ENCODE results near the gene FAM9A. TPM values are rescaled to one million over a fixed set of nuclear protein-coding genes. Genes with fewer than 3 reads are reported as not detected.
A peak's percentile ranks its signal among the peaks of the same experiment; 100 is the strongest.

FAM9A gene
- total and polyA plus RNA-seq, 7 experiments from 2014 or later = not detected

DNA sequence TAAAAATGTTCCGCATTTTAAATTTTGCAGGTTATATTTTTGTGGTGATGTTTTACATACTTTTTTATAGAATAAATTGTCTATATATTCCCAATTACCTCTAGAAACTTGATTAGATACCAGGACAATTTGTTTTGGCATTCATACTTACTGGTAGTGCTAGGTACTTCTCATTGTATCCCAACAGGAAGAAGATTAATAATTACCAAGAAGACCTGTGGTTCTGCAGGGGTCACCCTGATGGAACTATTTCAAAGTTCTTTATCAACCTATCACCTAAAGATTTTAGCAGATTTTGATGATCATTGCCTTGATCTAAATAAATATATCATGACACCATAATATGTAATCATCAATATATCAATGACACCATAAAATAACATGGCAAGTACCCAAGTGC is 22.5 kb upstream of the FAM9A start:
- intact Hi-C loops (cut with micrococcal nuclease) = loop anchor here in 1 of 2 donors (5.0 kb wide), 1 partner anchor 644 kb away; the partner anchor contains the start of gene TBL1X
- Histone ChIP-seq H3K36me3 (ENCODE audit: control insufficient read depth in 2 of 3, insufficient read depth in 3 of 3, low read length in 3 of 3) (no peaks in the 10 kb centered on the region), H3K27me3 (ENCODE audit: control insufficient read depth in 2 of 2, insufficient read depth in 2 of 2, low read length in 2 of 2) (no peaks in the 10 kb centered on the region), H3K4me1 (ENCODE audit: control insufficient read depth in 2 of 2, insufficient read depth in 2 of 2, low read length in 2 of 2) (no peaks in the 10 kb centered on the region), H3K27ac (ENCODE audit: low read depth, low read length) (no peak overlapping the region), H3K9me3 (ENCODE audit: control insufficient read depth in 2 of 3, low read length in 3 of 3) (no peaks in the 10 kb centered on the region), H3K4me3 (ENCODE audit: low read length) (no peak overlapping the region)
- Mint-ChIP-seq H3K9me3 (no peaks in the 10 kb centered on the region), H3K27me3 (peaks cover 0 to 13% (median 10%) of the 10 kb centered on the region in 5 donors), H3K36me3 (no peaks in the 10 kb centered on the region), H3K27ac (no peak overlapping the region), H3K4me3 (no peak overlapping the region), H3K4me1 (no peaks in the 10 kb centered on the region)
- DNase-seq = no peak
- no peak for ATAC-seq
- POLR2A ChIA-PET = no interaction called here
- CTCF ChIA-PET = no interaction called here

DNA sequence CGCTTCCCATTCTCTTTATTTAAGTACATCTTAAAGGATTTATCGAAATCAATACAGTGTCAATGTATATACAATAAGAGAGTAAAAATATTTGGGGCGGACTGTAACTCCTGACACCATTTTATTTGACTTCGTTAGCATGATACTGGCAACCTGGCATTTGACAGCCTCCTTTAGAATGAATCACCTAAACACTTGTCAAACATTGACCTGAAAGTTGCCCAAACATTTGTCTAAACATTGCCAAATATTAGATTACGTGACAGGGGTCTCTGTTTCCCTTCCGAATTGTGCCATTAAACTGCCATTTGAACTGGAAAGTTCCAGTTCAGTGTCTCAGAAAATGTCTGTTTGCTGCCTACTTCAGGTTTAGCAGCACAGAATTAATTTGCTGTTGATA is 20.8 kb upstream of the FAM9A start:
- Mint-ChIP-seq H3K27me3 (peaks cover 0 to 13% (median 8%) of the 10 kb centered on the region in 5 donors), H3K9me3 (no peaks in the 10 kb centered on the region), H3K4me3 (no peak overlapping the region), H3K36me3 (no peaks in the 10 kb centered on the region), H3K27ac (no peak overlapping the region), H3K4me1 (no peaks in the 10 kb centered on the region)
- Histone ChIP-seq H3K4me1 (ENCODE audit: control insufficient read depth in 2 of 2, insufficient read depth in 2 of 2, low read length in 2 of 2) (no peaks in the 10 kb centered on the region), H3K9me3 (ENCODE audit: control insufficient read depth in 2 of 3, low read length in 3 of 3) (no peaks in the 10 kb centered on the region), H3K27ac (ENCODE audit: low read depth, low read length) (no peak overlapping the region), H3K36me3 (ENCODE audit: control insufficient read depth in 2 of 3, insufficient read depth in 3 of 3, low read length in 3 of 3) (no peaks in the 10 kb centered on the region), H3K4me3 (ENCODE audit: low read length) (no peak overlapping the region), H3K27me3 (ENCODE audit: control insufficient read depth in 2 of 2, insufficient read depth in 2 of 2, low read length in 2 of 2) (no peaks in the 10 kb centered on the region)
- ChIA-PET POLR2A (no interaction called here), CTCF (no interaction called here)
- intact Hi-C loops (cut with micrococcal nuclease) = loop anchor here in 1 of 2 donors (5.0 kb wide), 1 partner anchor 645 kb away; the partner anchor contains the start of gene TBL1X
- DNase-seq (no peak), ATAC-seq (no peak)

DNA sequence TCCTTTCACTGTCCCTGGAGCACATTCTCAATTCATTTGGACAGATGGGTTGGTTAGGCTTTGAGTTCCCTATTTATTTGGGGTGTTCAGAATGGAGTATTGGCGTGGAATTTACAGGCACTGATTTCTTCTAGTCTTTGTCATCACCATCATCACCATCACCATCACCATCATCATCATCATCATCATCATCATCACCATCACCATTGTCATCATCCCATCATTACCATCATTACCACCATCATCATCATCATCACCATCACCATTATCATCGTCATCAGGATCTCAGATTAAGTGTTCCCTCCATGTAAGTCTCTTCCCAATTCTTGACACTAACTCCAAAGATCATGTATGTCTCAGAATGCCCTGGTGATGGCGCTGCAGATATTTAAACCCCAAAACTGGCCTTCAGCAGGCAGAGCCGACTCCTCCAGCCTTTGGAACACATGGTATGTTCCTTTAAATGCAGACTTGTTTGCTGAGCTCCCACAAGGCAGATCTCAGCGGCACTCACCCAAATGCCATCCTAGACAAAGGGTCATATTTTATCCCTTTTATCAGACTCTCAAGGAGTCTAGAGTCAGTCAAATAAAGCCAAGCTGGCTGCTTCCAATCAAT is 19.8 kb upstream of the FAM9A start:
- Histone ChIP-seq H3K9me3 (ENCODE audit: control insufficient read depth in 2 of 3, low read length in 3 of 3) (no peaks in the 10 kb centered on the region), H3K4me3 (ENCODE audit: low read length) (no peak overlapping the region), H3K27ac (ENCODE audit: low read depth, low read length) (no peak overlapping the region), H3K27me3 (ENCODE audit: control insufficient read depth in 2 of 2, insufficient read depth in 2 of 2, low read length in 2 of 2) (no peaks in the 10 kb centered on the region), H3K4me1 (ENCODE audit: control insufficient read depth in 2 of 2, insufficient read depth in 2 of 2, low read length in 2 of 2) (no peaks in the 10 kb centered on the region), H3K36me3 (ENCODE audit: control insufficient read depth in 2 of 3, insufficient read depth in 3 of 3, low read length in 3 of 3) (no peaks in the 10 kb centered on the region)
- Mint-ChIP-seq H3K36me3 (no peaks in the 10 kb centered on the region), H3K9me3 (no peaks in the 10 kb centered on the region), H3K4me3 (no peak overlapping the region), H3K4me1 (no peaks in the 10 kb centered on the region), H3K27me3 (peaks cover 0 to 13% (median 8%) of the 10 kb centered on the region in 5 donors), H3K27ac (peak overlapping the region in 1 of 9 donors; percentile 12)
- intact Hi-C loops (cut with micrococcal nuclease) = loop anchor here in 1 of 2 donors (5.0 kb wide), 1 partner anchor 646 kb away; the partner anchor contains the start of gene TBL1X
- ChIA-PET POLR2A (no interaction called here), CTCF (no interaction called here)
- ATAC-seq = no peak
- no peak for DNase-seq

DNA sequence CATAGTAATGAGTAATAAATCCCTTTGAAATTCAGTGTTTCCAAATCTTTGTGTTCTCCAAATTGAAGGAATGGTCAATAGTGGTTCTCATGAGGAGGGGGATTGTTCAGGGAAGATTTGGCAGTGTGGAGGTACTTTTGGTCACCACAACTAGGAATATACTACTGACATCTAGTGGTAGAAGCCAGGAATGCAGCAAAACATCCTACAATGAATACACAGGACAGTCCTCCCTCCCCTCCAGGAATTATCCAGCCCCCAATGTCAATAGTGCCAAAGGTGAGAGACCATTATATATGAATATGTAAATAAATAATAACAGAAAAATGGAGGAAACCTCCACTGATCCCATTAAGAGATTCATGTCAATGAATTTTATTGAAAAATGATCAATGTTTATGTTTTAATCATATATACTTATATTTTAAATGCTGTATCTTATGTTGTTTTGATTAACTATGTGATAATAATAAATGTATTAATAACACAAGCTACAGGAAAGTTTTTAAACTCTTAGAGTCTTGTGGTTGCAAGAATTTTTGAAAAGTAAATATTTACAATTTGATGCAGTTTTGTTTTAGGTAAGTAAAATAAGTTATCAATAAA is 14.4 kb upstream of the FAM9A start:
- Mint-ChIP-seq H3K27me3 (peaks cover 0 to 9% (median 0%) of the 10 kb centered on the region in 5 donors), H3K27ac (no peak overlapping the region), H3K4me1 (no peaks in the 10 kb centered on the region), H3K36me3 (no peaks in the 10 kb centered on the region), H3K9me3 (no peaks in the 10 kb centered on the region), H3K4me3 (no peak overlapping the region)
- peak in 6 of 9 donors; percentile 7 to 44 (median 28) for DNase-seq
- Histone ChIP-seq H3K27ac (ENCODE audit: low read depth, low read length) (no peak overlapping the region), H3K4me1 (ENCODE audit: control insufficient read depth in 2 of 2, insufficient read depth in 2 of 2, low read length in 2 of 2) (no peaks in the 10 kb centered on the region), H3K27me3 (ENCODE audit: control insufficient read depth in 2 of 2, insufficient read depth in 2 of 2, low read length in 2 of 2) (no peaks in the 10 kb centered on the region), H3K9me3 (ENCODE audit: control insufficient read depth in 2 of 3, low read length in 3 of 3) (no peaks in the 10 kb centered on the region), H3K36me3 (ENCODE audit: control insufficient read depth in 2 of 3, insufficient read depth in 3 of 3, low read length in 3 of 3) (no peaks in the 10 kb centered on the region), H3K4me3 (ENCODE audit: low read length) (no peak overlapping the region)
- intact Hi-C loops (cut with micrococcal nuclease) = loop anchor here (1.0 to 2.0 kb wide), 2 partner anchors 72 to 819 kb away; no protein-coding TSS in a partner anchor
- CTCF ChIA-PET = no interaction called here
- POLR2A ChIA-PET = no interaction called here
- ATAC-seq = no peak

DNA sequence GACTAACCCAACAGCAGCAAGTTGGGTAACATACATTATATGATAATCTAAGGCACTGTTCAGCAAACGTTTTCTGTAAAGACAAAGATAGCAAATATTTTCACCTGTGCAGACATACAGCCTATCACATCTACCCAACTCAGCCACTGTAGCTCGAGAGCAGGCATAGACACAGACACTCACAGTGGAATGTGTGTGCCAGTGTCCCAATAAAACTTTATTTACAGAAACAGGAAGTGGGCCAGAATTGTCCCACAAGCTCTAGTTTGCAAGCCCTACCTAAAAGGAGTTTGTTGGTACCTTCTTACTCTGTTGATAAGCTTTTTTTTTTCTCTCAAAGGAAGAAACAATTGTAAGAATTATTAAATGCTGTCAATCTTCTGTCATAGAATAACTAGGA is 11.9 kb upstream of the FAM9A start:
- no peak overlapping the region for H3K27ac Mint-ChIP-seq
- no peak for ATAC-seq
- H3K36me3 Mint-ChIP-seq = no peaks in the 10 kb centered on the region
- H3K4me3 ChIP-seq (ENCODE audit: low read length) = no peak overlapping the region
- DNase-seq = no peak
- no peaks in the 10 kb centered on the region for H3K9me3 ChIP-seq (ENCODE audit: control insufficient read depth in 2 of 3, low read length in 3 of 3)
- POLR2A ChIA-PET = no interaction called here
- no peaks in the 10 kb centered on the region for H3K27me3 ChIP-seq (ENCODE audit: control insufficient read depth in 2 of 2, insufficient read depth in 2 of 2, low read length in 2 of 2)
- H3K4me1 Mint-ChIP-seq = peaks cover 0 to 2% (median 0%) of the 10 kb centered on the region in 7 donors
- CTCF ChIA-PET = no interaction called here
- H3K27ac ChIP-seq (ENCODE audit: low read depth, low read length) = no peak overlapping the region
- H3K4me3 Mint-ChIP-seq = no peak overlapping the region
- intact Hi-C loops (cut with micrococcal nuclease) = no loop called here
- no peaks in the 10 kb centered on the region for H3K36me3 ChIP-seq (ENCODE audit: control insufficient read depth in 2 of 3, insufficient read depth in 3 of 3, low read length in 3 of 3)
- peaks cover 0 to 9% (median 0%) of the 10 kb centered on the region in 5 donors for H3K27me3 Mint-ChIP-seq
- no peaks in the 10 kb centered on the region for H3K4me1 ChIP-seq (ENCODE audit: control insufficient read depth in 2 of 2, insufficient read depth in 2 of 2, low read length in 2 of 2)
- H3K9me3 Mint-ChIP-seq = no peaks in the 10 kb centered on the region

DNA sequence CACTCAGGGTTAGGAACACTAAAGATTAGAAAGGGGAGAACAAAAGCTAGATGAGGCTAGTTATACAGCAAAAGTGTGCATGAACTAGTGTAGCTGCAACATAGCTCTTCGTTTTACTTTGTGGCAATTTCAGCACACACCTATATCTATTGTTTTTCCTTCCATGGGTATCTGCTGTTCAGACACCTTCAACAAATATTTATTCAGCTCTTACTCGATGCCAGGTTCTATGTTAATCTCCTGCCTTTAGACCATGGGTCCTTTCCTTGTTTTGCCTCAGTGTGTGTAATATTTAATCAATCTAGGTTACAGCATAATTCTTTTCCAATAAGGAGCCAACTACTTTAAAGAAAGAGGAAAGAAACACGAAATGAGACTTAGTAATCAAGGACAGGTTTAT is 10.4 kb upstream of the FAM9A start:
- Histone ChIP-seq H3K4me3 (ENCODE audit: low read length) (no peak overlapping the region), H3K36me3 (ENCODE audit: control insufficient read depth in 2 of 3, insufficient read depth in 3 of 3, low read length in 3 of 3) (no peaks in the 10 kb centered on the region), H3K4me1 (ENCODE audit: control insufficient read depth in 2 of 2, insufficient read depth in 2 of 2, low read length in 2 of 2) (no peaks in the 10 kb centered on the region), H3K27me3 (ENCODE audit: control insufficient read depth in 2 of 2, insufficient read depth in 2 of 2, low read length in 2 of 2) (no peaks in the 10 kb centered on the region), H3K27ac (ENCODE audit: low read depth, low read length) (no peak overlapping the region), H3K9me3 (ENCODE audit: control insufficient read depth in 2 of 3, low read length in 3 of 3) (no peaks in the 10 kb centered on the region)
- Mint-ChIP-seq H3K27ac (no peak overlapping the region), H3K4me3 (no peak overlapping the region), H3K4me1 (peaks cover 0 to 5% (median 0%) of the 10 kb centered on the region in 7 donors), H3K9me3 (no peaks in the 10 kb centered on the region), H3K36me3 (no peaks in the 10 kb centered on the region), H3K27me3 (peaks cover 0 to 9% (median 4%) of the 10 kb centered on the region in 5 donors)
- intact Hi-C loops (cut with micrococcal nuclease) = no loop called here
- ATAC-seq (no peak), DNase-seq (no peak)
- POLR2A ChIA-PET = no interaction called here
- CTCF ChIA-PET = no interaction called here

DNA sequence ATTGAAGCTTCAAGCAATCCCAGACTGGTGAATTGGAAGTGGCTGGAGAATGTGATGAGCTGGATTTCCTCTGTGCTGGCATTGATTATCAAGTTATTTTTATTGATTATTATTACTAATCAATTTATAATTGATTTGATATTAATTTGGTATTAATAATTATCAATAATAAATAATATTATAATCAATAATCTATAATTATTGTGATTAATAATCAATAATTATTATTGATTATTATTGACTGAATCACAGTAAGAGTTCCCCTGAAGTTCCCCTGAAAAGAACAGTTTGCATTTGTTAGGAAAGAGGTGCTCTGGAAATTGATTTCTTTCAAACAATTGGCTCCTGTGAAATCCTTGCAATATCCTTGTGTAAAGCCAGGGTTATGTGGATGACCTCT is 7.5 kb upstream of the FAM9A start:
- no peak overlapping the region for H3K4me3 ChIP-seq (ENCODE audit: low read length)
- DNase-seq (no peak), ATAC-seq (no peak)
- no peaks in the 10 kb centered on the region for H3K9me3 Mint-ChIP-seq
- H3K4me1 ChIP-seq (ENCODE audit: control insufficient read depth in 2 of 2, insufficient read depth in 2 of 2, low read length in 2 of 2) = no peaks in the 10 kb centered on the region
- H3K27ac ChIP-seq (ENCODE audit: low read depth, low read length) = no peak overlapping the region
- H3K4me1 Mint-ChIP-seq = peaks cover 0 to 5% (median 0%) of the 10 kb centered on the region in 7 donors
- no peaks in the 10 kb centered on the region for H3K36me3 ChIP-seq (ENCODE audit: control insufficient read depth in 2 of 3, insufficient read depth in 3 of 3, low read length in 3 of 3)
- intact Hi-C loops (cut with micrococcal nuclease) = no loop called here
- H3K4me3 Mint-ChIP-seq = no peak overlapping the region
- H3K9me3 ChIP-seq (ENCODE audit: control insufficient read depth in 2 of 3, low read length in 3 of 3) = no peaks in the 10 kb centered on the region
- H3K27ac Mint-ChIP-seq = no peak overlapping the region
- H3K36me3 Mint-ChIP-seq = no peaks in the 10 kb centered on the region
- CTCF ChIA-PET = no interaction called here
- peaks cover 0 to 9% (median 9%) of the 10 kb centered on the region in 5 donors for H3K27me3 Mint-ChIP-seq
- no peaks in the 10 kb centered on the region for H3K27me3 ChIP-seq (ENCODE audit: control insufficient read depth in 2 of 2, insufficient read depth in 2 of 2, low read length in 2 of 2)
- POLR2A ChIA-PET = no interaction called here

Data from naive thymus-derived CD4-positive, alpha-beta T cell (primary cell).